Trophoblast cell (in vitro differentiated cells and primary cell): ENCODE data around the gene CBFA2T3.

Experiments
- DNase-seq, 2 donors: peaks; one replicate each; pipeline ENCODE4 v3.0.0-alpha.2; 2016
- H2AFZ ChIP-seq: 2 replicates; pipeline ENCODE4 v1.6.1; 2013; ENCODE audit warnings: low read length, moderate library complexity, mild to moderate bottlenecking; ENCODE audit not compliant: insufficient read depth, poor library complexity
- H2AK5ac ChIP-seq: 2 replicates; pipeline ENCODE4 v1.6.1; 2013; ENCODE audit warnings: mild to moderate bottlenecking, low read length
- H2BK120ac ChIP-seq: 2 replicates; pipeline ENCODE4 v1.6.1; 2013; ENCODE audit warnings: low read length, mild to moderate bottlenecking, moderate library complexity; ENCODE audit not compliant: insufficient read depth, poor library complexity
- H2BK12ac ChIP-seq: 2 replicates; pipeline ENCODE4 v1.6.1; 2013; ENCODE audit warnings: mild to moderate bottlenecking, low read length, moderate library complexity
- H2BK5ac ChIP-seq: 2 replicates; pipeline ENCODE4 v1.6.1; 2013; ENCODE audit warnings: low read length, low read depth, moderate library complexity, mild to moderate bottlenecking; ENCODE audit not compliant: poor library complexity
- H3K14ac ChIP-seq: 2 replicates; pipeline ENCODE4 v1.6.1; 2013; ENCODE audit warnings: mild to moderate bottlenecking, low read length
- H3K18ac ChIP-seq: 2 replicates; pipeline ENCODE4 v1.6.1; 2013; ENCODE audit warnings: mild to moderate bottlenecking, low read length
- H3K23ac ChIP-seq: 2 replicates; pipeline ENCODE4 v1.6.1; 2013; ENCODE audit warnings: low read length
- H3K27ac ChIP-seq: 2 replicates; pipeline ENCODE4 v1.5.1; 2013; ENCODE audit warnings: low read depth, mild to moderate bottlenecking, inconsistent platforms, low read length, moderate library complexity
- H3K27me3 ChIP-seq: 2 replicates; pipeline ENCODE4 v1.6.1; 2013; ENCODE audit warnings: inconsistent platforms, mild to moderate bottlenecking, low read length, moderate library complexity; ENCODE audit not compliant: insufficient read depth
- H3K36me3 ChIP-seq, 2 experiments: 1 replicate in 1 of 2; 2 replicates in 1 of 2; pipeline ENCODE4 v1.6.1; 2013; ENCODE audit warnings: low read length in 2 of 2, mild to moderate bottlenecking in 2 of 2, moderate library complexity in 1 of 2; ENCODE audit not compliant: insufficient read depth in 2 of 2, control insufficient read depth in 1 of 2
- H3K4ac ChIP-seq: 2 replicates; pipeline ENCODE4 v1.6.1; 2013; ENCODE audit warnings: low read depth, mild to moderate bottlenecking, low read length, moderate library complexity
- H3K4me1 ChIP-seq, 2 experiments: 1 replicate in 1 of 2; 2 replicates in 1 of 2; pipeline ENCODE4 v1.6.1; 2013; ENCODE audit warnings: low read length in 2 of 2, mild to moderate bottlenecking in 2 of 2, moderate library complexity in 1 of 2; ENCODE audit not compliant: insufficient read depth in 2 of 2, control insufficient read depth in 1 of 2
- H3K4me2 ChIP-seq: 2 replicates; pipeline ENCODE4 v1.6.1; 2013; ENCODE audit warnings: inconsistent platforms, mild to moderate bottlenecking, low read length, moderate library complexity
- H3K4me3 ChIP-seq: 2 replicates; pipeline ENCODE4 v1.5.1; 2013; ENCODE audit warnings: mild to moderate bottlenecking, low read depth, low read length, inconsistent platforms
- H3K79me1 ChIP-seq: one replicate; pipeline ENCODE4 v1.6.1; 2013; ENCODE audit warnings: low read length
- H3K79me2 ChIP-seq: 2 replicates; pipeline ENCODE4 v1.6.1; 2013; ENCODE audit warnings: low read length, mild to moderate bottlenecking; ENCODE audit not compliant: control insufficient read depth, insufficient read depth, poor library complexity
- H3K9ac ChIP-seq: 2 replicates; pipeline ENCODE4 v1.6.1; 2013; ENCODE audit warnings: mild to moderate bottlenecking, low read length
- H3K9me3 ChIP-seq: 2 replicates; pipeline ENCODE4 v1.6.1; 2013; ENCODE audit warnings: low read depth, mild to moderate bottlenecking, control low read depth, inconsistent platforms, low read length; ENCODE audit not compliant: insufficient read depth
- H4K12ac ChIP-seq: 2 replicates; pipeline ENCODE4 v1.6.1; 2013; ENCODE audit warnings: low read depth, mild to moderate bottlenecking, low read length, moderate library complexity
- H4K8ac ChIP-seq: 2 replicates; pipeline ENCODE4 v1.6.1; 2013; ENCODE audit warnings: low read depth, mild to moderate bottlenecking, low read length, moderate library complexity
- H4K91ac ChIP-seq: one replicate; pipeline ENCODE4 v1.6.1; 2013; ENCODE audit warnings: low read depth, mild to moderate bottlenecking, low read length, moderate library complexity
- WGBS: extraction: QIAGEN DNeasy Blood & Tissue Kit; methylation state at CpG from one replicate; pipeline ENCODE4 v1.1.7; 2013; ENCODE audit warnings: missing lambda C conversion rate; ENCODE audit not compliant: insufficient read length, insufficient coverage; ENCODE audit errors: extremely low coverage; 5-methylcytosine and 5-hydroxymethylcytosine counted together

CBFA2T3 gene

GRCh38 chr16:88878356-88878755, 98.7 kb downstream of the CBFA2T3 start:
- no peaks in the 10 kb centered on the region for H3K79me2 ChIP-seq
- no peak overlapping the region for H3K14ac ChIP-seq
- H3K4me2 ChIP-seq = no peak overlapping the region
- no peak overlapping the region for H3K18ac ChIP-seq
- WGBS = no CpG with 5 or more reads among the region's 20 CpGs
- H2BK5ac ChIP-seq = no peak overlapping the region
- no peak overlapping the region for H2BK120ac ChIP-seq
- H4K91ac ChIP-seq = no peak overlapping the region
- H3K4me3 ChIP-seq = no peak overlapping the region
- peaks cover 4% of the 10 kb centered on the region for H3K9me3 ChIP-seq
- DNase-seq = no peak
- no peak overlapping the region for H4K8ac ChIP-seq
- no peaks in the 10 kb centered on the region for H3K27me3 ChIP-seq
- H3K4ac ChIP-seq = no peak overlapping the region
- no peak overlapping the region for H4K12ac ChIP-seq
- no peak overlapping the region for H2AFZ ChIP-seq
- H3K27ac ChIP-seq = no peak overlapping the region
- H2BK12ac ChIP-seq = no peak overlapping the region
- no peaks in the 10 kb centered on the region for H3K79me1 ChIP-seq
- H3K9ac ChIP-seq = no peak overlapping the region
- H3K23ac ChIP-seq = no peak overlapping the region
- H2AK5ac ChIP-seq = no peak overlapping the region
- no peaks in the 10 kb centered on the region for H3K4me1 ChIP-seq
- H3K36me3 ChIP-seq = no peaks in the 10 kb centered on the region

- Histone ChIP-seq H4K12ac (no peak overlapping the region), H4K91ac (no peak overlapping the region), H3K27me3 (no peaks in the 10 kb centered on the region), H3K4me1 (no peaks in the 10 kb centered on the region), H2BK5ac (no peak overlapping the region), H3K4me2 (no peak overlapping the region), H3K9me3 (peaks cover 4% of the 10 kb centered on the region), H3K36me3 (no peaks in the 10 kb centered on the region), H3K14ac (no peak overlapping the region), H2AK5ac (no peak overlapping the region), H3K23ac (no peak overlapping the region), H3K27ac (no peak overlapping the region), H2AFZ (no peak overlapping the region), H3K79me1 (no peaks in the 10 kb centered on the region), H2BK12ac (no peak overlapping the region), H3K4ac (no peak overlapping the region), H3K18ac (no peak overlapping the region), H2BK120ac (no peak overlapping the region), H3K79me2 (no peaks in the 10 kb centered on the region), H3K4me3 (no peak overlapping the region), H3K9ac (no peak overlapping the region), H4K8ac (no peak overlapping the region)
- no peak for DNase-seq
- WGBS = no CpG with 5 or more reads among the region's 20 CpGs
Observed at GRCh38 chr16:88877564-88878289, 99.3 kb downstream of the CBFA2T3 start.

DNA sequence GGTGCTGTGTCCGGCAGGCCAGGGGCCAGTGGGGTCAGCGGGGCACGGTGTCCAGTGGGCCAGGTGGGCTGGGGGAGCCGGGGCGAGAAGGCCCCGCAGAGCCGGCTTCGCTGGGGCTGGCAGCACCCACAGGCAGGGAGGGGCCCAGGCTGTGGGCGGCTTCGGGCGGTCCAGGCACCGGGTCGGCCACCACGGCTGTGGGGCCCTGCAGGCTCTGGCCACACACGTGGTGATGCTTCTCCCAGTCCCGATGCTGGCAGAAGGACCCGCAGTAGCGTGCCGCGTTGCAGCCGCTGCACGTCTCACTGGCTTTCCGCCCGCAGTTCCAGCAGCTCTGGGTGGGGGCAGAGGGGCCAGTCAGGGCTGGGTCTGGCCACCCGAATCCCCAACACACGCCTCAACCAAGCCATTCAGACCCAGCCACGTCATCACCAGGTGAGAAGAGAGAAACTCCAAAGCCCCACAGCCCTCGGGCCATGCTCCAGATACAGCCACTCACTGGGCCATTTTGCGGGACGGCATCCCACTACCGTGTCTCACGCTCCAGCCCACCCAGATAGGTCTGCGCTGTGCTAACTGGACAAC, 100.0 kb downstream of the CBFA2T3 start:
- Histone ChIP-seq H4K12ac (no peak overlapping the region), H2BK5ac (no peak overlapping the region), H3K36me3 (no peaks in the 10 kb centered on the region), H3K14ac (no peak overlapping the region), H3K23ac (no peak overlapping the region), H3K9ac (no peak overlapping the region), H2BK12ac (no peak overlapping the region), H3K79me2 (no peaks in the 10 kb centered on the region), H3K18ac (no peak overlapping the region), H4K8ac (no peak overlapping the region), H3K27ac (no peak overlapping the region), H3K79me1 (no peaks in the 10 kb centered on the region), H2BK120ac (no peak overlapping the region), H3K4ac (no peak overlapping the region), H3K9me3 (no peaks in the 10 kb centered on the region), H2AK5ac (no peak overlapping the region), H3K4me3 (no peak overlapping the region), H3K27me3 (no peaks in the 10 kb centered on the region), H3K4me1 (no peaks in the 10 kb centered on the region), H4K91ac (no peak overlapping the region), H3K4me2 (no peak overlapping the region), H2AFZ (no peak overlapping the region)
- DNase-seq = no peak
- WGBS = no CpG with 5 or more reads among the region's 33 CpGs

DNA sequence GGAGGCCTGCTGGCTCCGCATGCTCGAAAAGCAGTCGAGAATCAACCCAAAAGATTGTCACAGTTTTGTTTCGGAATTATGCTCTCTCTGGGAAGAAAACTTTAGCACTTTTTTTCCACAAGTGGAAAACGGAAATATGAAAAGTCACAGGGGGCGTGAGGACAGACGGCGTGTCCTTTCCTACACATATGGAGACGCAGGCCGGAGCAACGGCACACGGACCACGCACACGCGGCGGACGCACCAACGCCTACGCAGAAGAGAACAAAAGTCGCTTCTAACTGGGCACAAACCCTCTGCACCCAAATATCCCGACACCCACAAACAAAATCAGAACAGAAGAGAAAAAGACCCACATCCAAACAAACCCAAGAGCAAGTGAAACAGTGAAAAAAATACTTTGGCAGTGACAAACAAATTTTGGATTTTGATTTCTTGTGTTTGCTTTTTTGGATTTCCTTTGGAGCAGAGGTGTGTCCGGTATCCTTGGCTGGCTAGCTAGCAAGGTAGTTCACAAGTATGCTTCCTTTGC, 101.2 kb downstream of the CBFA2T3 start:
- H2BK5ac ChIP-seq = no peak overlapping the region
- no peak overlapping the region for H4K91ac ChIP-seq
- H3K79me2 ChIP-seq = no peaks in the 10 kb centered on the region
- no peaks in the 10 kb centered on the region for H3K27me3 ChIP-seq
- WGBS = no CpG with 5 or more reads among the region's 22 CpGs
- no peak overlapping the region for H2BK120ac ChIP-seq
- no peak overlapping the region for H3K14ac ChIP-seq
- no peak overlapping the region for H4K12ac ChIP-seq
- no peak overlapping the region for H2BK12ac ChIP-seq
- H3K27ac ChIP-seq = no peak overlapping the region
- H3K4me2 ChIP-seq = no peak overlapping the region
- H3K18ac ChIP-seq = no peak overlapping the region
- no peak overlapping the region for H4K8ac ChIP-seq
- no peaks in the 10 kb centered on the region for H3K9me3 ChIP-seq
- no peak for DNase-seq
- no peaks in the 10 kb centered on the region for H3K4me1 ChIP-seq
- no peak overlapping the region for H3K4me3 ChIP-seq
- H3K9ac ChIP-seq = no peak overlapping the region
- H3K79me1 ChIP-seq = no peaks in the 10 kb centered on the region
- no peaks in the 10 kb centered on the region for H3K36me3 ChIP-seq
- H2AFZ ChIP-seq = no peak overlapping the region
- H3K23ac ChIP-seq = no peak overlapping the region
- no peak overlapping the region for H2AK5ac ChIP-seq
- H3K4ac ChIP-seq = no peak overlapping the region
